ENCODE results near the gene GRM4.

- no peak for TF ChIP-seq EZH2 (IDR thresholded peaks at IDR 0.05; ENCODE audit: insufficient read depth, poor library complexity, severe bottlenecking)
- TF ChIP-seq EZH2phosphoT487 (IDR thresholded peaks at IDR 0.05; ENCODE audit: insufficient read depth, low read depth), result no peak
Observed at GRCh38 chr6:34115915-34116314, 30.0 kb downstream of the GRM4 start.
